ENCODE results near the gene AMOTL1.

GRCh38 chr11:94721565-94722292 is 46.4 kb upstream of the AMOTL1 start:
- TF ChIP-seq CTCF (conservative IDR thresholded peaks at IDR 0.05) (no peak), ZFX (IDR thresholded peaks at IDR 0.05) (no peak)
